B cell (primary cell): ENCODE measurements around the gene NRG2.

Experiments used
- CTCF ChIP-seq: fragments of 200-600 bp; IDR thresholded peaks from one replicate; pipeline ENCODE4 v1.8.0; 2022; ENCODE audit warnings: antibody characterized with exemption, mild to moderate bottlenecking
- EZH2 ChIP-seq: IDR thresholded peaks from 2 replicates; pipeline ENCODE4 v1.6.1; 2012; ENCODE audit warnings: borderline replicate concordance, low read depth, mild to moderate bottlenecking, moderate library complexity, low read length; ENCODE audit not compliant: insufficient read depth, poor library complexity, severe bottlenecking

DNA sequence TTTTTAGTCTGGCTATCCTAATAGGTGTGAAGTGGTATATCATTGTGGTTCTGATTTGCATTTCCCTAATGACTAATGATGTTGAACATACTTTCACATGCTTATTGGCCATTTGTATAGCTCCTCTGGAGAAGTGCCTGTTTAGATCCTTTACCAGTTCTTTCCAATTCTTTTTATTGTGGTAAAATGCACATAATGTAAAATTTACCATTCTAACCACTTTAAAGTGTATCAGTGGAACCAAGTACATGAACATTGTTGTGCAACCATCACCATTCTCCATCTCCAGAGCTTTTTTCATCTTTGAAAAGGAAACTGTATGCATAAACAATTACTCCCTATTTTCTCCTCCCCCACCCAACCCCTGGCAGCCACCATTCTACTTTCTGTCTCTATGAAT is 95.4 kb downstream of the NRG2 start:
- TF ChIP-seq CTCF, result no peak
- no peak for TF ChIP-seq EZH2
